ENCODE results near the gene WDR46. TPM values are rescaled to one million over a fixed set of nuclear protein-coding genes. Genes with fewer than 3 reads are reported as not detected.

Gene WDR46
- polyA plus RNA-seq, 3 donors = 33.3 to 41.0 (median 37.3) TPM

DNA sequence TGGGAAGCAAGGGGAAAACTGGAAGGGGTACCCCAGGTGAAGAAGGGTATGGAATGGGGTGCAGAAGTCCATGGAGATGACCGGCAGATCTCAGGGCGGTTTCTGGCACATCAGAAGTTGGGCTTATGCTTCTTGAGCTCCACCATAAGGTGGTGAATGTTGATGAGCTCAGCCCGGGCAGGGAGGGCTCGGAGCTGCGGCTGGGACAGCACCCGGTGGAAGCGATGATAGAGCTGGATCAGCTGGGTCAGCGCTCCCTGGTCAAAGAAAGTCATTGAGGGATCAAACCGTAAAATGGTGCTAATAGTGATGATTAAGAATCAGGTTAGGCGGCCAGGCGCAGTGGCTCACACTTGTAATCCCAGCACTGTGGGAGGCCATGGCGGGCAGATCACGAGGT, 38.3 kb downstream of the WDR46 start:
- intact Hi-C loops (cut with micrococcal nuclease) = no loop called here
- Histone ChIP-seq H3K36me3 (replicated peaks in 1 of 2; ENCODE audit: control insufficient read depth in 1 of 2, insufficient read depth in 2 of 2, low read length in 2 of 2) (peaks cover 13 to 21% of the 10 kb centered on the region in 2 donors), H3K27me3 (ENCODE audit: control insufficient read depth in 2 of 2, insufficient read depth in 2 of 2, low read length in 2 of 2) (no peaks in the 10 kb centered on the region), H3K27ac (ENCODE audit: low read depth in 1 of 2, low read length in 2 of 2) (peak overlapping the region in 1 of 2 donors; percentile 92), H3K4me2 (replicated peaks; ENCODE audit: extremely low read depth, low read length, poor library complexity, severe bottlenecking) (no peak overlapping the region), H3K4me1 (ENCODE audit: control insufficient read depth in 1 of 2, insufficient read depth in 2 of 2, low read length in 2 of 2) (peaks cover 24 to 29% of the 10 kb centered on the region in 2 donors), H4K20me1 (ENCODE audit: insufficient read depth, low read length) (no peaks in the 10 kb centered on the region), H2AFZ (ENCODE audit: insufficient read depth, low read depth, low read length, poor library complexity, severe bottlenecking) (no peak overlapping the region), H3K9ac (ENCODE audit: insufficient read depth, low read length, poor library complexity, severe bottlenecking) (no peak overlapping the region), H3K4me3 (replicated peaks in 1 of 3; ENCODE audit: low read depth in 2 of 3, low read length in 3 of 3) (no peak overlapping the region), H3K79me2 (ENCODE audit: insufficient read depth, low read length) (peaks cover 4% of the 10 kb centered on the region), H3K9me3 (replicated peaks in 1 of 2; ENCODE audit: control insufficient read depth in 1 of 2, insufficient read depth in 1 of 2, low read length in 2 of 2) (no peaks in the 10 kb centered on the region)
- Mint-ChIP-seq H3K27me3 (ENCODE audit: low read depth in 3 of 3) (peaks cover 7 to 9% (median 7%) of the 10 kb centered on the region in 3 donors), H3K4me1 (peaks cover 32% of the 10 kb centered on the region), H3K9me3 (no peaks in the 10 kb centered on the region), H3K36me3 (peaks cover 20 to 25% of the 10 kb centered on the region in 2 donors), H3K4me3 (no peak overlapping the region), H3K27ac (peak overlapping the region in 4 of 7 donors; percentile 91 to 96 (median 94))
- no peak for DNase-seq
- WGBS (ENCODE audit: insufficient coverage) = 99% methylated on average over 9 of the region's 13 CpGs
- TF ChIP-seq, protein P1, sequence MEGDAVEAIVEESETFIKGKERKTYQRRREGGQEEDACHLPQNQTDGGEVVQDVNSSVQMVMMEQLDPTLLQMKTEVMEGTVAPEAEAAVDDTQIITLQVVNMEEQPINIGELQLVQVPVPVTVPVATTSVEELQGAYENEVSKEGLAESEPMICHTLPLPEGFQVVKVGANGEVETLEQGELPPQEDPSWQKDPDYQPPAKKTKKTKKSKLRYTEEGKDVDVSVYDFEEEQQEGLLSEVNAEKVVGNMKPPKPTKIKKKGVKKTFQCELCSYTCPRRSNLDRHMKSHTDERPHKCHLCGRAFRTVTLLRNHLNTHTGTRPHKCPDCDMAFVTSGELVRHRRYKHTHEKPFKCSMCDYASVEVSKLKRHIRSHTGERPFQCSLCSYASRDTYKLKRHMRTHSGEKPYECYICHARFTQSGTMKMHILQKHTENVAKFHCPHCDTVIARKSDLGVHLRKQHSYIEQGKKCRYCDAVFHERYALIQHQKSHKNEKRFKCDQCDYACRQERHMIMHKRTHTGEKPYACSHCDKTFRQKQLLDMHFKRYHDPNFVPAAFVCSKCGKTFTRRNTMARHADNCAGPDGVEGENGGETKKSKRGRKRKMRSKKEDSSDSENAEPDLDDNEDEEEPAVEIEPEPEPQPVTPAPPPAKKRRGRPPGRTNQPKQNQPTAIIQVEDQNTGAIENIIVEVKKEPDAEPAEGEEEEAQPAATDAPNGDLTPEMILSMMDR (IDR thresholded peaks at IDR 0.05) = no peak

DNA sequence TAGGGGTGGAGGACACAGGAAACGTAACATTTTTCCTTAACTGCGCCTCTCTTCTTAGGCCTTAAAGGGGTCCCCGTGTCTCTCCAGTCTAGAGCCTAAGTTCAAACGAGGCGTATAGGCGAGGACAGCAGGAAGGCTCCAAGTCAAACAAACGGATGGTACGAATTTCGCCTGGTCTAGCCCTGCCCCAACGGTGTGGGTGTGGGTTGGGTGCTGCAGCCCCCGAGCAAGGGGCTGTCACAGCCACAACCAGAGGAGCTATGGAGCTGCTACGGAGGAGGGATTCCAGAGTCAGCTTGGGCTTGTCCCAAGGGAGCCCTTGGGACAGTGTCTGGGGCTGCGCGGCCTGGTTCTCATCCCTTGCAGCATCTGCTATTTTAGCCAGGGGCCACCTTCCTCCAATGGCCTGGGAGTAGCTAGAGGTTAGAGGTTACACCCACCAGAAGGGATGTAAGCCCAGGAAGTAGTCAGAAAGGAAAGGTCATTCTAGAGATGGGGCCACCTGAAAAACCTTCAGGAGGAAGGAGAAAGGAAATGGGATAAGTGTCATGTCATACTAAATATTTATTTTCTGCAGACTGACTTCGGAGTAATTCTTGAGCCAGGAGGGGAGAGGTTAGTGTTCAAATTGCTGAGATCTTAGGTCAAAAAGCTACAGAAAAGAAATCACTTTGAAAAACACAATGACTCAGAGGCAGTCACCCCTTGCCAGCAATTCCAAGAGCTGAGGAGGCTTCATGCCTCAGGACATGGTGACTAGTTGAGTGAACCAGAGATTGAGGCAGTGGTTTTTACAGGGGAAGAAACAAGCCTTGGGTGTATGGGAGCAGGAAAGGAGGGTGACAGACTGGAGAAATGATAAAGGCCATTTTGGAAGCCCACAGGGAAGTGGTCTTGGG, 39.1 kb downstream of the WDR46 start:
- peaks cover 24 to 29% of the 10 kb centered on the region in 2 donors for H3K4me1 ChIP-seq (ENCODE audit: control insufficient read depth in 1 of 2, insufficient read depth in 2 of 2, low read length in 2 of 2)
- H3K27ac ChIP-seq (ENCODE audit: low read depth in 1 of 2, low read length in 2 of 2) = peak overlapping the region; percentile 92 to 93
- H3K9me3 ChIP-seq (replicated peaks in 1 of 2; ENCODE audit: control insufficient read depth in 1 of 2, insufficient read depth in 1 of 2, low read length in 2 of 2) = no peaks in the 10 kb centered on the region
- Mint-ChIP-seq H3K4me3 (peak overlapping the region; percentile 81 to 87), H3K27ac (peak overlapping the region; percentile 91 to 97 (median 94)), H3K27me3 (ENCODE audit: low read depth in 3 of 3) (peaks cover 7 to 13% (median 7%) of the 10 kb centered on the region in 3 donors), H3K4me1 (peaks cover 32% of the 10 kb centered on the region), H3K9me3 (no peaks in the 10 kb centered on the region), H3K36me3 (peaks cover 19 to 23% of the 10 kb centered on the region in 2 donors)
- H3K9ac ChIP-seq (ENCODE audit: insufficient read depth, low read length, poor library complexity, severe bottlenecking) = peak overlapping the region; percentile 71
- DNase-seq = peak in 1 of 3 donors; percentile 29
- intact Hi-C loops (cut with micrococcal nuclease) = loop anchor here (2.0 to 10.0 kb wide), 10 partner anchors 38 to 315 kb away; partner anchors contain the start of genes COL11A2 (in 1 of the 2), RXRB (in 1 of the 2) and SLC39A7 (in 1 of the 2)
- H3K36me3 ChIP-seq (replicated peaks in 1 of 2; ENCODE audit: control insufficient read depth in 1 of 2, insufficient read depth in 2 of 2, low read length in 2 of 2) = peaks cover 10 to 21% of the 10 kb centered on the region in 2 donors
- peaks cover 4% of the 10 kb centered on the region for H3K79me2 ChIP-seq (ENCODE audit: insufficient read depth, low read length)
- no peaks in the 10 kb centered on the region for H4K20me1 ChIP-seq (ENCODE audit: insufficient read depth, low read length)
- WGBS (ENCODE audit: insufficient coverage) = 6% methylated on average over 12 of the region's 15 CpGs
- H3K4me3 ChIP-seq (replicated peaks in 1 of 3; ENCODE audit: low read depth in 2 of 3, low read length in 3 of 3) = peak overlapping the region; percentile 43 to 77 (median 58)
- peak overlapping the region; percentile 84 for H3K4me2 ChIP-seq (replicated peaks; ENCODE audit: extremely low read depth, low read length, poor library complexity, severe bottlenecking)
- TF ChIP-seq, protein P1 (IDR thresholded peaks at IDR 0.05) = no peak
- H2AFZ ChIP-seq (ENCODE audit: insufficient read depth, low read depth, low read length, poor library complexity, severe bottlenecking) = peak overlapping the region; percentile 90
- H3K27me3 ChIP-seq (ENCODE audit: control insufficient read depth in 2 of 2, insufficient read depth in 2 of 2, low read length in 2 of 2) = no peaks in the 10 kb centered on the region
